Activated CD8-positive, alpha-beta T cell treated with anti-CD3 and anti-CD28 coated beads, Interleukin-2, amount 10 ng/mL, durations not matched to agents 7 days and 5 days (primary cell): ENCODE measurements around the gene MAPK1IP1L. TPM values are rescaled to one million over a fixed set of nuclear protein-coding genes. Genes with fewer than 3 reads are reported as not detected.
"Not testable (repeated sequence)": the region's sequence is repeated elsewhere in the genome, so short reads cannot be mapped to it uniquely, and the experiment has no call there.

ENCODE experiments used
- ATAC-seq: fragments of 150-1000 bp; cut with Tn5 transposase; one replicate; pipeline ENCODE4 v1.10.0; 2021; ENCODE audit warnings: moderate library complexity
- CTCF ChIA-PET: fragments of 350-600 bp; sonication (Branson Sonifier 250); formaldehyde crosslinking; loops from one replicate; lab custom pipeline; 2021; ENCODE audit warnings: antibody characterized with exemption; lab: Charles Lee
- POLR2A ChIA-PET: fragments of 350-600 bp; sonication (Branson Sonifier 250); formaldehyde crosslinking; loops from one replicate; lab custom pipeline; 2021; ENCODE audit warnings: antibody characterized with exemption; lab: Charles Lee
- DNase-seq: peaks from one replicate; pipeline ENCODE4 v3.0.0-alpha.2; 2020
- H3K27ac Mint-ChIP-seq: one replicate; pipeline ENCODE4 v1.8.0; 2021; ENCODE audit warnings: mild to moderate bottlenecking, mixed read lengths
- H3K27me3 Mint-ChIP-seq: one replicate; pipeline ENCODE4 v1.8.0; 2021; ENCODE audit warnings: low read depth, mixed read lengths
- H3K36me3 Mint-ChIP-seq: one replicate; pipeline ENCODE4 v1.8.0; 2021; ENCODE audit warnings: low read depth, mixed read lengths
- H3K4me1 Mint-ChIP-seq: one replicate; pipeline ENCODE4 v1.8.0; 2021; ENCODE audit warnings: low read depth, mixed read lengths
- H3K4me3 Mint-ChIP-seq: one replicate; pipeline ENCODE4 v1.8.0; 2021; ENCODE audit warnings: mild to moderate bottlenecking, mixed read lengths
- H3K9me3 Mint-ChIP-seq: one replicate; pipeline ENCODE4 v1.8.0; 2022; ENCODE audit warnings: mixed read lengths; ENCODE audit not compliant: insufficient read depth
- total RNA-seq, 2 experiments: library from RNA; stranded (reverse); gene quantifications; one replicate each; pipeline ENCODE4 v1.2.3, GENCODE V29; 2021

Gene MAPK1IP1L
- total RNA-seq, 2 experiments from 2014 or later = 105 to 106 TPM

DNA sequence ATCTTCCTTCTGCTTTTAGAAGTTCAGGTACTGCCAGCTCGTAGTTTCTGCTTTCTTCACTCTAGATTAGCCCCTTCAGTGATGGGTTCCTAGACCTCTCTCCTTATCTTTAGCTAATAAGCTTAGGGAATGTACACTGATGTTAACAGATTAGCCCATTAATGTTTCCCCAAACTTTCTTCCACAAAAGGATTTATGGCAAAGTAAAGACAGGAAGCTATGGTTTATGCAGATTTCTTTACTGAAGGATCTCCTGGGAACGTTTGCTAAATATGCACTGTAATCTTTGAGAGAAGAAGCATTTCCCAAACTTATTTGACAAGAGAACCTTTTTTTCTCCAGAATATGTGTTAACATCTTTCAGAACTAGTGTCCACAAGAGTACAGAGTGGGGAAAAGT, 20.3 kb upstream of the MAPK1IP1L start:
- Mint-ChIP-seq H3K4me3 (no peak overlapping the region), H3K9me3 (no peaks in the 10 kb centered on the region), H3K36me3 (peaks cover 35% of the 10 kb centered on the region), H3K4me1 (peaks cover 35% of the 10 kb centered on the region), H3K27me3 (no peaks in the 10 kb centered on the region), H3K27ac (no peak overlapping the region)
- no peak for ATAC-seq
- POLR2A ChIA-PET = interaction anchor here (0.7 to 3.2 kb wide), 2 partner anchors 20 to 146 kb away, joined by 3 to 19 read pairs; partner anchors contain the start of gene MAPK1IP1L
- no peak for DNase-seq
- CTCF ChIA-PET = interaction anchor here (0.7 to 8.5 kb wide), 3 partner anchors 13 to 20 kb away, joined by 3 to 68 read pairs (median 3); partner anchors contain the start of gene MAPK1IP1L

GRCh38 chr14:55037995-55038394, 13.5 kb upstream of the MAPK1IP1L start:
- POLR2A ChIA-PET = interaction anchor here (1.3 to 2.2 kb wide), 2 partner anchors 9 to 11 kb away, joined by 6 to 16 read pairs; partner anchors contain the start of genes SOCS4 and WDHD1
- not testable (repeated sequence) for H3K9me3 Mint-ChIP-seq, H3K4me1 Mint-ChIP-seq, H3K27me3 Mint-ChIP-seq, ATAC-seq, H3K4me3 Mint-ChIP-seq, DNase-seq
- CTCF ChIA-PET = interaction anchor here (0.8 to 2.8 kb wide), 3 partner anchors 9 to 13 kb away, joined by 3 to 10 read pairs (median 5); partner anchors contain the start of genes MAPK1IP1L, SOCS4 and WDHD1
- Mint-ChIP-seq H3K36me3 (peaks cover 54% of the 10 kb centered on the region), H3K27ac (peak overlapping the region; percentile 52)

- H3K27ac Mint-ChIP-seq = no peak overlapping the region
- H3K27me3 Mint-ChIP-seq = no peaks in the 10 kb centered on the region
- H3K36me3 Mint-ChIP-seq = peaks cover 58% of the 10 kb centered on the region
- H3K9me3 Mint-ChIP-seq = peaks cover 5% of the 10 kb centered on the region
- DNase-seq (no peak), ATAC-seq (no peak)
- POLR2A ChIA-PET = interaction anchor here (1.3 to 2.2 kb wide), 2 partner anchors 9 to 12 kb away, joined by 6 to 16 read pairs; partner anchors contain the start of genes SOCS4 and WDHD1
- H3K4me3 Mint-ChIP-seq = no peak overlapping the region
- no peaks in the 10 kb centered on the region for H3K4me1 Mint-ChIP-seq
- CTCF ChIA-PET = interaction anchor here (1.9 to 2.8 kb wide), 2 partner anchors 12 kb away, joined by 5 to 10 read pairs; partner anchors contain the start of genes MAPK1IP1L, SOCS4 and WDHD1
Observed at GRCh38 chr14:55038708-55039107, 12.7 kb upstream of the MAPK1IP1L start.

GRCh38 chr14:55043528-55043927, 7.9 kb upstream of the MAPK1IP1L start:
- Mint-ChIP-seq H3K4me3 (no peak overlapping the region), H3K27me3 (no peaks in the 10 kb centered on the region), H3K27ac (no peak overlapping the region), H3K36me3 (peaks cover 37% of the 10 kb centered on the region), H3K4me1 (no peaks in the 10 kb centered on the region), H3K9me3 (no peaks in the 10 kb centered on the region)
- ChIA-PET CTCF (interaction anchor here (2.6 kb wide), 1 partner anchor 8 kb away, joined by 22 read pairs; the partner anchor contains the start of gene MAPK1IP1L), POLR2A (interaction anchor here (0.6 kb wide), 1 partner anchor 16 kb away, joined by 4 read pairs; the partner anchor contains the start of genes SOCS4 and WDHD1)
- ATAC-seq (no peak), DNase-seq (no peak)

GRCh38 chr14:55045087-55045486, 6.4 kb upstream of the MAPK1IP1L start:
- DNase-seq = no peak
- H3K9me3 Mint-ChIP-seq = no peaks in the 10 kb centered on the region
- H3K27ac Mint-ChIP-seq = no peak overlapping the region
- CTCF ChIA-PET = interaction anchor here (0.8 to 1.5 kb wide), 4 partner anchors 14 to 478 kb away, joined by 3 to 4 read pairs (median 3); partner anchors contain the start of genes LGALS3 and SAMD4A
- POLR2A ChIA-PET = interaction anchor here (0.6 to 4.9 kb wide), 2 partner anchors 18 to 147 kb away, joined by 6 to 27 read pairs; partner anchors contain the start of genes DLGAP5, SOCS4 and WDHD1
- ATAC-seq = no peak
- peaks cover 3% of the 10 kb centered on the region for H3K4me1 Mint-ChIP-seq
- no peak overlapping the region for H3K4me3 Mint-ChIP-seq
- no peaks in the 10 kb centered on the region for H3K27me3 Mint-ChIP-seq
- peaks cover 23% of the 10 kb centered on the region for H3K36me3 Mint-ChIP-seq

DNA sequence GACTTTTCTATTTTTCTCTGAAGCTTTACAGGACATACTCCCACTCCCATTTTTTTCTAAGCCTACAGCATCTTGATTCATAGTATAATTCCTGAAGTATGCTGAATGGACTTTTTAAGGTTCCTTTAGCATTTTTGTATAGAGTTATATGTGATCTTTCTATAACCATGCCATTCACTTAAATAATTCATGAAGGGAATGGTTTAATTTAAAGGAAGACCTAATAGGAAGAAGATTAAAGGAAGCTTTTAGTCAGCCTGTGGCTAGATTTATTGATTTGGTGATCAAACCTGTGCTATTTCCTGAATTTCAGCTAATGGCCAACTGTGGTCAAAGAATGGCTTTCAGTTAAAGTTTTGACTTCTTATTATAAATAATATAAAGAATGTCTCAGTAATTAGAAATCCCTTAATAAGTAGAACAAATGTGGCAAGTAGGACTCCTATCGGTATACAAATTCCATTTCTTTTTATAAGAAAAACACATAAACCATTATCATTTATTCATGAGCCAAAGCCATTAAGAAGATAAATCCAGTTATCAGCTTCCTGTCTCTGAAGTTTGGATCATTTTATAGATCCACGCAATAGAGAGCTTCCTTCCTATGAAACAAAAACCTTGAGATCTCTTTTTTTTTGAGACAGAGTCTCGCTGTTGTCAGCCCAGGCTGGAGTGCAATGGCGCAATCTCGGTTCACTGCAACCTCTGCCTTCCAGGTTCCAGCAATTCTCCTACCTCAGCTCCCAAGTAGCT, 4.0 kb upstream of the MAPK1IP1L start:
- no peaks in the 10 kb centered on the region for H3K9me3 Mint-ChIP-seq
- H3K4me3 Mint-ChIP-seq = no peak overlapping the region
- peaks cover 13% of the 10 kb centered on the region for H3K4me1 Mint-ChIP-seq
- DNase-seq = no peak
- H3K27me3 Mint-ChIP-seq = no peaks in the 10 kb centered on the region
- peaks cover 21% of the 10 kb centered on the region for H3K36me3 Mint-ChIP-seq
- no peak for ATAC-seq
- no peak overlapping the region for H3K27ac Mint-ChIP-seq
- ChIA-PET POLR2A (interaction anchor here (0.8 to 4.9 kb wide), 3 partner anchors 9 to 55 kb away, joined by 3 to 27 read pairs (median 6); partner anchors contain the start of genes SOCS4 and WDHD1), CTCF (interaction anchor here (1.0 to 1.1 kb wide), 3 partner anchors 17 to 113 kb away, joined by 3 to 4 read pairs (median 3); partner anchors contain the start of gene WDHD1)

- Mint-ChIP-seq H3K4me1 (peaks cover 28% of the 10 kb centered on the region), H3K36me3 (peaks cover 21% of the 10 kb centered on the region), H3K27me3 (no peaks in the 10 kb centered on the region), H3K9me3 (no peaks in the 10 kb centered on the region), H3K4me3 (no peak overlapping the region), H3K27ac (no peak overlapping the region)
- ChIA-PET POLR2A (interaction anchor here (4.9 kb wide), 1 partner anchor 22 kb away, joined by 27 read pairs; the partner anchor contains the start of genes SOCS4 and WDHD1), CTCF (interaction anchor here (0.7 kb wide), 1 partner anchor 50 kb away, joined by 3 read pairs; no protein-coding TSS in a partner anchor)
- ATAC-seq (no peak), DNase-seq (no peak)
Observed at GRCh38 chr14:55048900-55049436, 2.5 kb upstream of the MAPK1IP1L start.

GRCh38 chr14:55051165-55051422, 353 bp upstream of the MAPK1IP1L start:
- peaks cover 39% of the 10 kb centered on the region for H3K4me1 Mint-ChIP-seq
- DNase-seq (no peak), ATAC-seq (no peak)
- peak overlapping the region; percentile 84 for H3K27ac Mint-ChIP-seq
- POLR2A ChIA-PET = interaction anchor here (0.6 to 4.3 kb wide), 27 partner anchors 9 to 173 kb away, joined by 3 to 82 read pairs (median 5); partner anchors contain the start of genes DLGAP5, GCH1, SOCS4 and WDHD1
- H3K4me3 Mint-ChIP-seq = peak overlapping the region; percentile 80
- peaks cover 30% of the 10 kb centered on the region for H3K36me3 Mint-ChIP-seq
- no peaks in the 10 kb centered on the region for H3K27me3 Mint-ChIP-seq
- no peaks in the 10 kb centered on the region for H3K9me3 Mint-ChIP-seq
- CTCF ChIA-PET = interaction anchor here (0.7 to 3.0 kb wide), 39 partner anchors 9 to 340 kb away, joined by 3 to 68 read pairs (median 4); partner anchors contain the start of genes DLGAP5, SOCS4 and WDHD1

DNA sequence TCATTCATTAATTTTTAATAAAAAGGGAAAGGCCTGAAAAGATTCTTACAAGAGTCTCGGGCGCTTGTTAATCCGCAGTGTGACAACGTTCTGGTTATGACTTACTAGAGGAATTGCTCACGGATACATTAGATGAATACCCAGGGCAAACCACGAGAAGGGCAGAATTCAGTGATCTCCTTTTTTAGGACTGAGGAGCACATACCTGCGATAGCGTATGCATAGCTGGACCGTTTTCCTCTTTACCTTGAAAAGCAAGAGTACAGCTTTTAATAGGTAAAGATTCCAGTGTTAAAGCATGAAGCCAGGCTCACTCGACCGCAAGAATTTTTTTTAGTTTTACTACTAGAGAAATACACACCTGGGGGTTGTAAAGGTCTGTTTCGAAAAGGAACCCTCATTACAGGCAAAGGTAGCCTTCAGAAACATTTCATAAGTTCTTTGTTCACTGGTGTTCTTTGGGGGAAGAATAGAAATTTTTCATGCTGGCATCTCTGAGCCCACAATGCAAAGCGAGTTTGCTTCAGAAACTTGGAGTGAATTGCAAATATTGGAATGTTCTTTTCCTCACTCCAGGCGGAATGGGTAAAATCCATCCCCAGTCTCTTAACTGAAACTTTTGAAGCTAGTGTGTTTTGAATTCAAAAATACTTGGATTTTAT, 953 bp downstream of the MAPK1IP1L start:
- peak overlapping the region; percentile 84 for H3K27ac Mint-ChIP-seq
- no peaks in the 10 kb centered on the region for H3K9me3 Mint-ChIP-seq
- no peaks in the 10 kb centered on the region for H3K27me3 Mint-ChIP-seq
- peaks cover 32% of the 10 kb centered on the region for H3K36me3 Mint-ChIP-seq
- CTCF ChIA-PET = interaction anchor here (0.6 to 3.0 kb wide), 22 partner anchors 8 to 394 kb away, joined by 3 to 68 read pairs (median 5); partner anchors contain the start of genes SOCS4 and WDHD1
- ATAC-seq (peak; percentile 4), DNase-seq (no peak)
- peaks cover 39% of the 10 kb centered on the region for H3K4me1 Mint-ChIP-seq
- POLR2A ChIA-PET = interaction anchor here (0.5 to 4.3 kb wide), 18 partner anchors 8 to 302 kb away, joined by 3 to 82 read pairs (median 5); partner anchors contain the start of genes DLGAP5, LGALS3, SOCS4 and WDHD1
- H3K4me3 Mint-ChIP-seq = peak overlapping the region; percentile 80

- Mint-ChIP-seq H3K36me3 (peaks cover 35% of the 10 kb centered on the region), H3K4me3 (peak overlapping the region; percentile 80), H3K27ac (peak overlapping the region; percentile 84), H3K9me3 (no peaks in the 10 kb centered on the region), H3K27me3 (no peaks in the 10 kb centered on the region), H3K4me1 (peaks cover 40% of the 10 kb centered on the region)
- ATAC-seq (no peak), DNase-seq (no peak)
- ChIA-PET POLR2A (interaction anchor here (2.2 to 4.3 kb wide), 3 partner anchors 7 to 26 kb away, joined by 13 to 82 read pairs (median 15); partner anchors contain the start of genes SOCS4 and WDHD1), CTCF (interaction anchor here (0.9 to 3.0 kb wide), 7 partner anchors 18 to 394 kb away, joined by 3 to 29 read pairs (median 4); partner anchors contain the start of genes SOCS4 and WDHD1)
Observed at GRCh38 chr14:55053018-55053417, 1.6 kb downstream of the MAPK1IP1L start.
